Kidney (tissue), 14 donors: ENCODE measurements around the gene TNFSF15. TPM values are rescaled to one million over a fixed set of nuclear protein-coding genes. Genes with fewer than 3 reads are reported as not detected.

ENCODE experiments used
- DNase-seq, 5 donors: peaks; one replicate each; pipeline ENCODE4 v3.0.0-alpha.2; 2013 to 2020
- FAIRE-seq: peaks from 2 replicates; lab custom pipeline; 2012; peaks lifted over from hg19 to GRCh38; lab: Jason Lieb, UNC
- H3K27ac ChIP-seq, 2 donors: one replicate each; pipeline ENCODE4 v1.7.0; 2013; ENCODE audit warnings: low read depth in 2 of 2, low read length in 2 of 2, inconsistent platforms in 1 of 2
- H3K27me3 ChIP-seq: one replicate; pipeline ENCODE4 v1.7.1; 2013; ENCODE audit warnings: low read length, inconsistent platforms; ENCODE audit not compliant: control insufficient read depth, insufficient read depth
- H3K36me3 ChIP-seq, 3 donors: one replicate each; pipeline versions ENCODE4 v1.7.0 to v1.7.1; 2013; ENCODE audit warnings: low read length in 3 of 3, control low read depth in 1 of 3, inconsistent platforms in 1 of 3; ENCODE audit not compliant: insufficient read depth in 3 of 3, control insufficient read depth in 2 of 3
- H3K4me1 ChIP-seq, 3 donors: one replicate each; pipeline versions ENCODE4 v1.7.0 to v1.7.1; 2013; ENCODE audit warnings: low read length in 3 of 3, inconsistent platforms in 1 of 3, low read depth in 1 of 3; ENCODE audit not compliant: control insufficient read depth in 2 of 3, insufficient read depth in 2 of 3
- H3K4me3 ChIP-seq, 3 donors: one replicate each; pipeline versions ENCODE4 v1.7.0 to v1.8.1; 2013; ENCODE audit warnings: low read length in 3 of 3, control low read depth in 1 of 3, inconsistent platforms in 1 of 3
- H3K9ac ChIP-seq, 3 donors: one replicate each; pipeline versions ENCODE4 v1.7.0 to v1.7.1; 2013; ENCODE audit warnings: low read length in 3 of 3, control low read depth in 1 of 3, inconsistent platforms in 1 of 3
- H3K9me3 ChIP-seq, 3 donors: one replicate each; pipeline versions ENCODE4 v1.7.0 to v1.7.1; 2013; ENCODE audit warnings: low read length in 3 of 3, control low read depth in 1 of 3, inconsistent platforms in 1 of 3; ENCODE audit not compliant: control insufficient read depth in 2 of 3, insufficient read depth in 1 of 3
- intact Hi-C: fragments of 100-400 bp; cut with DNase I; formaldehyde crosslinking; loops from one replicate; pipeline ENCODE4 v1.11.1; 2022
- polyA plus RNA-seq: library from polyadenylated mRNA; stranded (reverse); fragments of 350-450 nt; fragmentation: Illumina TruSeq; extraction: RNeasy Lipid Tissue Mini Kit (QIAGEN cat#74804); gene quantifications from one replicate; pipeline ENCODE4 v1.2.3, GENCODE V29; 2014; ENCODE audit warnings: low read depth, low replicate concordance; ENCODE audit not compliant: insufficient read depth
- total RNA-seq: library from RNA; stranded (reverse); fragmentation: NEBNext Ultra II Directional; extraction: Animal tissue kit (Norgen Biotek cat#: 25700); gene quantifications from one replicate; pipeline ENCODE4 v1.2.1, GENCODE V29; 2021
- TF ChIP-seq, protein P1 (sequence below): IDR thresholded peaks from 3 replicates; pipeline ENCODE4 v1.5.1; 2012; ENCODE audit warnings: mild to moderate bottlenecking, moderate library complexity, borderline replicate concordance; ENCODE audit not compliant: insufficient read depth; ENCODE audit errors: extremely low read depth
- donor health status: control.
- donor health status: control.
- donor health status: control.
- donor health status: control.
- donor health status: control.
- donor health status: DM: yes; HTN: yes; CAD: no.
- donor health status: Normal renal cell carcinoma (clear cell type).

The TNFSF15 gene
- total and polyA plus RNA-seq, 2 donors from 2014 or later, result 1.4 to 2.3 TPM

DNA sequence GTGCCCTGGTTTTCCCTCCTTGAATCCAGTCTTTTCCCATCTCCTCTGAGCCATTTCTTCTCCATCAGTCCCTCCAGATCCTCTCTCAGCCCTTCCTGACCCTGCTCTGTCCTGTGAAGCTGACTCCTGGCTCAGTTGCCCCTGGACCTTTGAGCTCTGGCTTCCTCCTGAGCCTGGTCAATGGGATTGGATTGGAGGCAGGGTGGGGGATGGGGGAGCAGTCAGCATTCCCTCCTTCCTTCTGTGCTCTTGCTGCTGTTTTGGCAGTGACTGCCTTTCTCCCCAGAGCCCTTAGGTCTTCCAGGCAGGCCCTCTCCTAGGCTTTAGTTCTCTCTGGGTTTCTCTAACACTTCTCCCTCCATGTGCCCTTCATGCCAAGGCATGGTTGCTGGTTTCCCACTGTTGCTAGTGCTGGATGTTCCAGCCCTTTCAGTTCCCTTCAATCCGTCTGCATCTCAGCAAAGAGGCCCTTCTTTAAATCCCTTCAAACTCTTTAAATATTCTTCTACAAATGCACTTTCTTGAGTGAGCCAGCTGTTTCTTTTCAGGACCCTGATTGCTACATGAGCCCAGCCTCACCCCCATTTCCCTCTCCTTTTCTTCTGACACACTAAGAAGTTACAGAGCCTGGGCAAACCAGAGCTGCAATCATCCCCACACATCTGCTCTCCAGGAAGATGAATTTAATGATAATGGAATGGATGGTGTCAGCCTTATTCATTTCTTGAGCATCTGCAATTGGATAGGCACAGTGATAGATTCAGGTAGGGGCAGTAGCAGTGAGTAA is 2.2 kb downstream of the TNFSF15 start:
- Histone ChIP-seq H3K36me3 (no peaks in the 10 kb centered on the region), H3K27ac (peak overlapping the region in 1 of 2 donors; percentile 47), H3K4me1 (peaks cover 11 to 37% (median 29%) of the 10 kb centered on the region in 3 donors), H3K9me3 (no peaks in the 10 kb centered on the region), H3K27me3 (no peaks in the 10 kb centered on the region), H3K9ac (no peak overlapping the region), H3K4me3 (peak overlapping the region in 2 of 3 donors; percentile 35 to 62)
- no peak for FAIRE-seq
- intact Hi-C loops, result no loop called here
- TF ChIP-seq, protein P1, sequence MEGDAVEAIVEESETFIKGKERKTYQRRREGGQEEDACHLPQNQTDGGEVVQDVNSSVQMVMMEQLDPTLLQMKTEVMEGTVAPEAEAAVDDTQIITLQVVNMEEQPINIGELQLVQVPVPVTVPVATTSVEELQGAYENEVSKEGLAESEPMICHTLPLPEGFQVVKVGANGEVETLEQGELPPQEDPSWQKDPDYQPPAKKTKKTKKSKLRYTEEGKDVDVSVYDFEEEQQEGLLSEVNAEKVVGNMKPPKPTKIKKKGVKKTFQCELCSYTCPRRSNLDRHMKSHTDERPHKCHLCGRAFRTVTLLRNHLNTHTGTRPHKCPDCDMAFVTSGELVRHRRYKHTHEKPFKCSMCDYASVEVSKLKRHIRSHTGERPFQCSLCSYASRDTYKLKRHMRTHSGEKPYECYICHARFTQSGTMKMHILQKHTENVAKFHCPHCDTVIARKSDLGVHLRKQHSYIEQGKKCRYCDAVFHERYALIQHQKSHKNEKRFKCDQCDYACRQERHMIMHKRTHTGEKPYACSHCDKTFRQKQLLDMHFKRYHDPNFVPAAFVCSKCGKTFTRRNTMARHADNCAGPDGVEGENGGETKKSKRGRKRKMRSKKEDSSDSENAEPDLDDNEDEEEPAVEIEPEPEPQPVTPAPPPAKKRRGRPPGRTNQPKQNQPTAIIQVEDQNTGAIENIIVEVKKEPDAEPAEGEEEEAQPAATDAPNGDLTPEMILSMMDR, result no peak
- peak in 3 of 5 donors; percentile 66 to 76 (median 66) for DNase-seq

DNA sequence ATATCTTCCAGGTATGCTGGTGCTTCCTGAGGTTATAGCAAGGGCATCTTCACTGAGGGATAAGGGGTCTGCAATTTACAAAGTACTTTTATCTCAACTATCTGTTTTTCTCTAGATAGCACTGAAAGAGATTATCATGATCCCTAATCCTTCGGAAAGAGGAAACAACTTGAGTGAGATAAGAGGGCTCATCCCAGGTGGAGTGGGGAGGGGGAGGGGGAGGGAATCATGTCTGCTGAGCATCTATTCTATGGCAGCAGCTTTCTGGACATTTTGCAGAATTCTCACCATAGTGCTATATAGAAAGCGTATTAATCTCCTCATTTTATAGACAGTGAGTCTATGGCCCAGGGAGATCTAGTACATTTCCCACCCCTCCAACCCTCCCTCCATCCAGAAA is 5.9 kb downstream of the TNFSF15 start:
- Histone ChIP-seq H3K4me1 (peaks cover 6 to 22% (median 12%) of the 10 kb centered on the region in 3 donors), H3K9ac (no peak overlapping the region), H3K27ac (no peak overlapping the region), H3K36me3 (no peaks in the 10 kb centered on the region), H3K9me3 (no peaks in the 10 kb centered on the region), H3K4me3 (no peak overlapping the region), H3K27me3 (no peaks in the 10 kb centered on the region)
- DNase-seq, result no peak
- no peak for FAIRE-seq
- TF ChIP-seq, protein P1, result no peak
- intact Hi-C loops, result no loop called here

DNA sequence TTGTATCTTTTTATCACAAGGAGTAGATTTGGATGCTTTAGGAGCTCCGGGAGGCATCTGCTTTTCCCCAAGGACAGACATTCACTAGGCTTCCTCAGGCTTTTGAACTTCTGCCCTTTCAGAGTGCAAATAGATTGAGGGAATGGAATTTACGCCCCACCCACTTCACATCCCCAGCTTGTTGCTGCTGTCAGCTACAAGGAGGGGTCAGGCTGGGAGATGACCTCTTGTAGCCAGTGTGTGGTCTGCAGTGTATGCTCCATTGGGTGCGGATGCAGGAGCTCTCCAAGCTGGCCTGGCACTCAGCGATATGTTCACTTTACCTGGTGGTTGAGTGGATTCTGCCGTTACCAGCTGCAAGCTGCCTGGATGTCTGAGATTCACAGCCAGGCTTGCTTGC is 6.4 kb downstream of the TNFSF15 start:
- peak; percentile 56 to 72 (median 67) for DNase-seq
- Histone ChIP-seq H3K4me1 (peaks cover 6 to 22% (median 8%) of the 10 kb centered on the region in 3 donors), H3K9me3 (no peaks in the 10 kb centered on the region), H3K27ac (no peak overlapping the region), H3K9ac (no peak overlapping the region), H3K4me3 (no peak overlapping the region), H3K27me3 (no peaks in the 10 kb centered on the region), H3K36me3 (no peaks in the 10 kb centered on the region)
- intact Hi-C loops, result no loop called here
- no peak for FAIRE-seq
- TF ChIP-seq, protein P1, result no peak
